Heart left ventricle (tissue), 13 donors: Measurements from ENCODE around the gene ALDH9A1.

Experiments
- POLR2A ChIP-seq, 2 donors: fragments of 450-650 bp; IDR thresholded peaks; one replicate each; pipeline ENCODE4 v1.6.1; 2017; ENCODE audit warnings: antibody characterized with exemption in 2 of 2, mild to moderate bottlenecking in 2 of 2, moderate library complexity in 2 of 2
- TF ChIP-seq, protein P1 (sequence below), 12 donors: fragments of 200-600 bp; sonication (generic) in 4 of 12; IDR thresholded peaks; one replicate each; pipeline versions ENCODE4 v1.5.0 to v1.8.0; 2018 to 2022; ENCODE audit warnings: antibody characterized with exemption in 12 of 12, mild to moderate bottlenecking in 5 of 12
- donor health status: ischemic (EF 13 %, LVEDD 7.1; RV severe dilation, severe dysfunction).
- donor health status: DM: no; HTN: yes; CAD: no.
- donor health status: DM: no; HTN: no; CAD: no.
- donor health status: ischemic (EF 25% LVEDD 6.9; RV normal size, moderate dysfunction).
- donor health status: ischemic (EF 25% LVEDD 5.7; RV mildly dilated, moderate dysfunction).
- donor health status: ischemic (EF 35%, LVEDD 5.7; RV mildly dilated, moderate dysfunction).
- donor health status: nonischemic (EF 11% LVEDD 7.7; RV severe dilation, severe dysfunction).
- donor health status: DM: yes; HTN: yes; CAD: no.
- donor health status: PGD.
- donor health status: ischemic (EF 29% LVEDD 5.4; RV normal size, mild dysfunction).
- donor health status: nonischemic (EF 23%, LVEDD 6.1; RV moderate dilation, normal function).

DNA sequence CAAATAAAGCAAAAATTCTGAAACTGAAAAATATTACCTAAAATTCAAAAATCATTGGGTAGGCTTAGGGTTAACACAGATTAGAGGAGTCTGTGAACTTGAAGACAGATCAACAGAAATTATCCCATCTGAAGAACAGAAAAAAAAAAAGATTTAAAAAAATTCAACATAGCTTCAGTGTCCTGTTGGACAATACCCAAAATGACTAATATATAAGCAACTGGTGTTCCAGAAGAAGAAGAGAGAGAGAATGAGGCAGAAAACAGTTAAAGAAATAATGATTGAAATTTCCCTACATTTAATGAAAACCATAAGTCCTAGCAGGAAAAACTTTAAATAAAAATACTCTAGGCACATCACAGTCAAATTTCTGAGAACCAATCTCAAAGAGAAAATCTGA is 38.8 kb upstream of the ALDH9A1 start:
- TF ChIP-seq, protein P1, sequence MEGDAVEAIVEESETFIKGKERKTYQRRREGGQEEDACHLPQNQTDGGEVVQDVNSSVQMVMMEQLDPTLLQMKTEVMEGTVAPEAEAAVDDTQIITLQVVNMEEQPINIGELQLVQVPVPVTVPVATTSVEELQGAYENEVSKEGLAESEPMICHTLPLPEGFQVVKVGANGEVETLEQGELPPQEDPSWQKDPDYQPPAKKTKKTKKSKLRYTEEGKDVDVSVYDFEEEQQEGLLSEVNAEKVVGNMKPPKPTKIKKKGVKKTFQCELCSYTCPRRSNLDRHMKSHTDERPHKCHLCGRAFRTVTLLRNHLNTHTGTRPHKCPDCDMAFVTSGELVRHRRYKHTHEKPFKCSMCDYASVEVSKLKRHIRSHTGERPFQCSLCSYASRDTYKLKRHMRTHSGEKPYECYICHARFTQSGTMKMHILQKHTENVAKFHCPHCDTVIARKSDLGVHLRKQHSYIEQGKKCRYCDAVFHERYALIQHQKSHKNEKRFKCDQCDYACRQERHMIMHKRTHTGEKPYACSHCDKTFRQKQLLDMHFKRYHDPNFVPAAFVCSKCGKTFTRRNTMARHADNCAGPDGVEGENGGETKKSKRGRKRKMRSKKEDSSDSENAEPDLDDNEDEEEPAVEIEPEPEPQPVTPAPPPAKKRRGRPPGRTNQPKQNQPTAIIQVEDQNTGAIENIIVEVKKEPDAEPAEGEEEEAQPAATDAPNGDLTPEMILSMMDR (IDR thresholded peaks at IDR 0.05): no peak
- TF ChIP-seq POLR2A (IDR thresholded peaks at IDR 0.05): no peak
